IPS-18c (cell line): Measurements from ENCODE around the gene KIAA1217.
A peak's percentile ranks its signal among the peaks of the same experiment; 100 is the strongest.

ENCODE experiments used
- H3K4me3 ChIP-seq: 2 replicates; pipeline ENCODE4 v1.7.0; 2013; ENCODE audit warnings: low read depth, mild to moderate bottlenecking, low read length, moderate library complexity; ENCODE audit not compliant: insufficient read depth
- H3K9me3 ChIP-seq: one replicate; pipeline ENCODE4 v1.6.1; 2013; ENCODE audit warnings: mild to moderate bottlenecking, low read length, moderate library complexity; ENCODE audit not compliant: control insufficient read depth, insufficient read depth

Gene KIAA1217

GRCh38 chr10:24237801-24238395, 29.0 kb downstream of the KIAA1217 start:
- Histone ChIP-seq H3K9me3 (no peaks in the 10 kb centered on the region), H3K4me3 (no peak overlapping the region)

GRCh38 chr10:24238519-24239247, 29.7 kb downstream of the KIAA1217 start:
- H3K4me3 ChIP-seq = no peak overlapping the region
- H3K9me3 ChIP-seq = no peaks in the 10 kb centered on the region

- Histone ChIP-seq H3K9me3 (no peaks in the 10 kb centered on the region), H3K4me3 (no peak overlapping the region)
Observed at GRCh38 chr10:24239289-24240040, 30.5 kb downstream of the KIAA1217 start.

- H3K9me3 ChIP-seq = no peaks in the 10 kb centered on the region
- H3K4me3 ChIP-seq = no peak overlapping the region
Observed at GRCh38 chr10:24240041-24240751, 31.3 kb downstream of the KIAA1217 start.

GRCh38 chr10:24241536-24242040, 32.6 kb downstream of the KIAA1217 start:
- H3K9me3 ChIP-seq = no peaks in the 10 kb centered on the region

GRCh38 chr10:24242562-24242961, 33.6 kb downstream of the KIAA1217 start:
- H3K9me3 ChIP-seq = no peaks in the 10 kb centered on the region
- H3K4me3 ChIP-seq = no peak overlapping the region

More at GRCh38 chr10:24241536-24242040, 32.6 kb downstream of the KIAA1217 start:
- H3K4me3 ChIP-seq = no peak overlapping the region

GRCh38 chr10:24246365-24246764, 37.4 kb downstream of the KIAA1217 start:
- no peaks in the 10 kb centered on the region for H3K9me3 ChIP-seq
- no peak overlapping the region for H3K4me3 ChIP-seq

- Histone ChIP-seq H3K9me3 (no peaks in the 10 kb centered on the region), H3K4me3 (no peak overlapping the region)
Observed at GRCh38 chr10:24247841-24248240, 38.9 kb downstream of the KIAA1217 start.

GRCh38 chr10:24249829-24250415, 41.0 kb downstream of the KIAA1217 start:
- H3K9me3 ChIP-seq = no peaks in the 10 kb centered on the region
- H3K4me3 ChIP-seq = no peak overlapping the region

GRCh38 chr10:24251547-24251946, 42.6 kb downstream of the KIAA1217 start:
- Histone ChIP-seq H3K4me3 (no peak overlapping the region), H3K9me3 (no peaks in the 10 kb centered on the region)

- H3K9me3 ChIP-seq = no peaks in the 10 kb centered on the region
- H3K4me3 ChIP-seq = no peak overlapping the region
Observed at GRCh38 chr10:24254180-24254579, 45.2 kb downstream of the KIAA1217 start.

GRCh38 chr10:24255115-24255880, 46.4 kb downstream of the KIAA1217 start:
- Histone ChIP-seq H3K4me3 (peak overlapping the region; percentile 32; the same call in 1 of the 2 replicates), H3K9me3 (no peaks in the 10 kb centered on the region)

- no peaks in the 10 kb centered on the region for H3K9me3 ChIP-seq
- H3K4me3 ChIP-seq = no peak overlapping the region; the same call in 1 of the 2 replicates
Observed at GRCh38 chr10:24255881-24256311, 47.0 kb downstream of the KIAA1217 start.

- Histone ChIP-seq H3K9me3 (no peaks in the 10 kb centered on the region), H3K4me3 (no peak overlapping the region)
Observed at GRCh38 chr10:24256619-24257107, 47.7 kb downstream of the KIAA1217 start.

GRCh38 chr10:24257588-24257987, 48.6 kb downstream of the KIAA1217 start:
- H3K4me3 ChIP-seq = no peak overlapping the region
- H3K9me3 ChIP-seq = peaks cover under 1% of the 10 kb centered on the region
